Stimulated activated CD4-positive, alpha-beta T cell treated with anti-CD3 and anti-CD28 coated beads, Interleukin-1b, Interleukin-23, amount 100 ng/mL, for 1 hour (primary cell): ENCODE results near the gene TNNC2.
"Not testable (repeated sequence)": the region's sequence is repeated elsewhere in the genome, so short reads cannot be mapped to it uniquely, and the experiment has no call there.

Source experiments
- DNase-seq, 2 donors: peaks; one replicate each; pipeline ENCODE4 v3.0.0-alpha.2; 2020; ENCODE audit warnings: low read depth in 2 of 2

TNNC2 gene

DNA sequence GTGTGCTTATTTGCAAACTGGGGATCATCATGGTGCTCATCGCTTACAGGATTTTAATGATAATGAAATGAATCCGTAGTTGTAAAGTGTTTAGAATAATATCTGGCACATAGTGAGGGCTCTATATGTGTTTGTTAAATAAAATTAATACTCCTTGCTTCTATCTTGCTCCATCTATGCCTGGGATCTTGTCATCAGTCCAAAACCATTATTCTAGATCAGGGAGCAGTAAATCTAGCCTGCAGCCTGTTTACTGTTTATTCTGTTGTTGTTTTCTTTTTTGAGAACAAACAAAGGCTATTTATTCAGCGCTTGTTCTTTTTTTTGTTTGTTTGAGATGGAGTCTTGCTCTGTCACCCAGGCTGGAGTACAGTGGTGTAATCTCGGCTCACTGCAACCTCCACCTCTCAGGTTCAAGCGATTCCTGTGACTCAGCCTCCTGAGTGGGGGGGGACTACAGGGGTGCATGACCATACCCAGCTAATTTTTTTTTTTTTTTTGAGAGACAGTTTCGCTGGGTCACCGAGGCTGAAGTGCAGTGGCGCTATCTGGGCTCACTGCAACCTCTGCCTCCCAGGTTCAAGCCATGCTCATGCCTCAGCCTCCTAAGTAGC, 22.0 kb upstream of the TNNC2 start:
- no peak for DNase-seq

DNA sequence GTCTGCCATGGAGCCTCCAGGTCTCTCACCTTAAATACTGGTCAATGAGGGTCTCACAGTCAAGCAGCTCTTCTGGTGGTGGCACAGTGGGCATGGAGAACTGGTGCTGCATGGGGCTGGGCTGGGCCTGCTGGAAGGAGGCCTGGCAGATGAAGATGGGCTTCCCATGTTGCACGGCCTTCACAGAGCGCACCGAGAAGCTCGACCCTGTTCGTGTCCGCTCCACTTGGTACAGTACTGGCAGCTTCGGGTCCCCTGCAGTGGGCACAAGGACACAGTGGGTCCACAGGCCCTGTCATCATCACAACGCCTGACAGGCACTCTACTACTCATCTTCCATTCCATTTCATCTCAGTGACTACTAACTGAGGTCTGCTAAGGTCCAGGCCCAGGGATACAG, 21.3 kb upstream of the TNNC2 start:
- no peak for DNase-seq

DNA sequence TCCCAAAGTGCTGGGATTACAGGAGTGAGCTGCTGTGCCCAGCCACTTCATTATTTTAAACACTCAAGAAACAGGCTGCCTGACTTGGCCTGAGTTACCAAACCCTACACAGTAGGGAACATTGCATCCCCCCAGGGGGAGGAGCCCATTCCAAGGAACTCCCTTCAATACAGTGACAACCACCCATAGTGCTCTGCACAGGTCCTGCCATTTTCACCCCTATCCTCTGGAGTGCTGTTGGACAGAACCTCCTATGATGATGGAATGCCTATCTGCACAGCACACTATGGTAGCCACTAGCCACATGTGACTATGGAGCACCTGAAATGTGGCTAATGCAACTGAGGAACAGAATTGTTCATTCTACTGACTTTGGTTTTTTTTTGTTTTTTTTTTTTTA, 18.3 kb upstream of the TNNC2 start:
- no peak for DNase-seq

- no peak for DNase-seq
Observed at GRCh38 chr20:45843506-45843905, 16.4 kb upstream of the TNNC2 start.

- DNase-seq: no peak
Observed at GRCh38 chr20:45842169-45842812, 15.2 kb upstream of the TNNC2 start.

GRCh38 chr20:45841407-45842129, 14.5 kb upstream of the TNNC2 start:
- no peak for DNase-seq

- no peak for DNase-seq
Observed at GRCh38 chr20:45840700-45841198, 13.6 kb upstream of the TNNC2 start.

- DNase-seq: no peak
Observed at GRCh38 chr20:45836841-45837240, 9.7 kb upstream of the TNNC2 start.

DNA sequence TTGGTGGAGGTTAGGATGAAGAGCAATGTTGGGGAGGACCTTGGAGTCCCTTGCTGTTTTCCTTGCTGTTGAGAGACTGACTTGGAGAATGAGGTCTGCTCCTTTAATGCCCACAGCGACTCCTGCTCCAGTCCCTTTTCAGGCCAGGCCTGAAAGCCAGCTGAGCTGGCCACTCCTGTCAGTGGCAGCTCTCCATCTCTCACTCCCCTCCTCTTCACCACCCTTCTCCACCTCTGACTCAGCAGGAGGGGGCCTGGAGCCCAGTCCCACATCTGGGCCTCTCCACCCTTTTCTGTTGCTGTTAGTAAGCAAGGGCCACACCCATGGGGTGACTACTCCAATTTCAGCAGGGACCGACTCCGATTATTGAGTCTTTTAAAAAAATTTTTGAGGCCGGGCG, 8.7 kb upstream of the TNNC2 start:
- DNase-seq: no peak

- DNase-seq: no peak
Observed at GRCh38 chr20:45835329-45835765, 8.2 kb upstream of the TNNC2 start.

DNA sequence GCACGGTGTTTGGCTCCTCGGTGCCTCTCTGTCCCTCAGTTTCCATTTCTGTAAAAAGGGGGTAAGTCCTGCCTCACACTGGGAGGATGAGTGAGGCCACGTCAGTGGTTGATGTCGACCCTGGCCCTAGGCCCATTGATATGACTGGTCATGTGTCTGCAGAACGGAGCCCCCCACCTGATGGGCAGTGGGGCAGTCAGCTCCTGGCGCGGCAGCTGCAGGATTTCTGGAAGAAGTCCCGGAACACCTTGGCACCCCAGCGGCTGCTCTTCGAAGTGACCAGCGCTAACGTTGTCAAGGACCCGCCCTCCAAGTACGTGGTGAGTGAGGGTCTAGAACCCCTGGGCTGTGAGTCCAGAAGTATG, 7.7 kb upstream of the TNNC2 start:
- DNase-seq: no peak

DNA sequence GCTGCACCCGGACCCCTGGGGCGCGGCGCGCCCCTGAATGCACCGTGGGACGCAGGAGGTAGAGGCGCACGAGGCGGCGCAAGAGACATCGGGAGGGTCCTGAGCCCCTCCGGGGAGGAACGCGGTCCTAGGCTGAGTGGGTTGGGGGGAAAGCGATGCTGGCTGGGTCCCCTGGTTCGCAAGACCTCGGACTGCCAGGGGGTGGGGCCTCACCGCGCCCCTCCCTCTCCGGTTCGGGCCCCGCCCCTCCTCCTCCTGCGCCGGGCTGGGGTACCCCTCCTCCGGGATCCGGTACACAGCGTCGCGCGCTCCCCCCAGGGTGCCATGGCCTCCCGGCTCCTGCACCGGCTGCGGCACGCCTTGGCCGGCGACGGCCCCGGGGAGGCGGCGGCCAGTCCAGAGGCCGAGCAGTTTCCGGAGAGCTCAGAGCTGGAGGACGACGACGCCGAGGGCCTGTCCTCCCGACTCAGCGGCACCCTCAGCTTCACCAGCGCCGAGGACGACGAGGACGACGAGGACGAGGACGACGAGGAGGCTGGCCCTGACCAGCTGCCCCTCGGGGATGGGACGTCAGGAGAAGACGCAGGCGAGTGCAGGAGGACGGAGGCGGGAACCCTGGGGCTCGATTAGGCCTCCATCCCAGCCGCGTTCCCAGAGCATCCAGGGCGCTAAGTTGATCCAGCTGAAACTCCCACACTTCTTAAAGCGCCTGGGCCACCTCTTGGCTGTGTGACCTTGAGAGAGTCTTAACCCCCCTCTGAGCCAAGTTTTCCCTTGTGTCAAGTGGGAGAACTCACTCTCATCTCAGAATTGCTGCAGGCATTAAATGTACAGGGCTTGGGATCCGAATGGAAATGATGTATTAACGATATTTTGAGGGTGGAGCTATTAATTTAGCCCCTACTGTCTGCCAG, 7.0 kb upstream of the TNNC2 start:
- DNase-seq: peak in 1 of 2 donors; percentile 27

DNA sequence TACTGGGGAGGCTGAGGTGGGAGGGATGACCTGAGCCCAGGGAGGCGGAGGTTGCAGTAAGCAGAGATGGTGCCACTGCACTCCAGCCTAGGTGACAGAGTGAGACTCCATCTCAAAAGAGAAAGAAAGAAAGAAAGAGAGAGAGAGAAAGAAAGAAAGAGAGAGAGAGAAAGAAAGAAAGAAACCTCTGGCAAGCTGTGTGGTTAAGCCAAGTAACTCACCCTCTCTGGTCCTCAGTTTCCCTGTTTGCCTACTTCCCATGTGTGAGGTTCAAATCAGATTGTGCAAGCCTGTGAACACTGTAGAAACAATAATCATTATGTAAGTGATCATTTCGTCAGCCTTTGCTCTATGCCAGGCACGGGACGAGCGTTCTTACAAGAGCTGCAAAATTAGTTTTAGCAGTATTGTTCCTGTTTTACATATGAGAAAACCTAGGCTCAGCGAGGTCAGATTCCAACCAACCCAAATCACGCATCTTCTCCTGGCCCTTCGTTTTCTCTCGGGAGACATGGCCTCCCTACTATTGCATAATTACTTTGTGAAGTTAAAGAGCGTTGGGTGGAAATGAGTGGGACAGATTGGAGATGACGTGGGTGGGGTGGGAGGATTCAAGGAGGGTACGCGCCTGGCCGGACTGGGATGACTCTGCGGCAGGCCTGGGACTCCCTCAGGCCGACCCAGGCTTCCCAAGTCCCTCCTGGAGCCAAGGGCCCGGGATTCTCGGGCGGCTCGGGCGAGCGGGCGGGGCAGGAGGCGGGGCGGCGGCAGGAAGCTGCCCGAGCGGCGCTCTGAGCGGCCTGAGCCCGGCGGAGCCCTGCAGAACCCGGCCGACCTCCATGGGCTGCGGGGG, 6.1 kb upstream of the TNNC2 start, which contains the start of gene SNX21:
SNX21 (plus strand) TSS at position 770 of the 853 bp plus-strand sequence. CDS start 121 bp downstream, outside the sequence.
- DNase-seq: no peak

DNA sequence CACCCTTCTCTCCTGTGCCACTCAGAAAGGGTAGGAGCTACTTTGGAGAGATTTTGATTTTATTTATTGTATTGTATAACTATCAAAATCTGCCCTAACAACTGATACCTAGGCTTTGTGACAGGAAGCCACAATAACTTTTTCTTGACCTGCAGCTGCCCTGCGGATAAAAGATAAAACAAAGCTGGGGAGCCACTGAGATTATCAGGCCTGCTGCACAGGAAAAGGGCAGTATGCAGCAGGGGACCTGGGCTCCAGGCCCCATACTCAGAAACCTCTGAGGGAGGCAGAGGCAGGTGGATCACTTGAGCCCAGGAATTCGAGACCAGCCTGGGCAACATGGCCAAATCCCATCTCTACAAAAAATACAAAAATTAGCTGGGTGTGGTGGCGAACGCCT, 5.5 kb upstream of the TNNC2 start:
- no peak for DNase-seq

GRCh38 chr20:45829673-45830106, 2.6 kb upstream of the TNNC2 start:
- DNase-seq: not testable (repeated sequence)

- DNase-seq: no peak
Observed at GRCh38 chr20:45828589-45828988, 1.5 kb upstream of the TNNC2 start.

- DNase-seq: no peak
Observed at GRCh38 chr20:45827712-45828111, 600 bp upstream of the TNNC2 start.

GRCh38 chr20:45826381-45827019, 612 bp downstream of the TNNC2 start:
- DNase-seq: no peak

GRCh38 chr20:45823949-45824835, 2.9 kb downstream of the TNNC2 start:
- DNase-seq: peak in 1 of 2 donors; percentile 14
